Measurements from ENCODE around the gene FGR. TPM values are rescaled to one million over a fixed set of nuclear protein-coding genes. Genes with fewer than 3 reads are reported as not detected.

FGR gene
- total RNA-seq, 4 donors from 2014 or later: 4.3 to 9.8 (median 5.2) TPM

GRCh38 chr1:27649306-27649635 lies 14.3 kb upstream of the FGR start:
- 89 to 96% methylated on average over 11 of the region's 11 CpGs for WGBS, 2 donors
- no peak for DNase-seq (ENCODE audit: low spot score in 2 of 2)
- TF ChIP-seq CTCF (IDR thresholded peaks at IDR 0.05) (no peak), POLR2A (IDR thresholded peaks at IDR 0.05) (no peak)
- intact Hi-C loops (cut with DNase I; ENCODE audit: low total_unique reads): no loop called here
- H3K4me3 ChIP-seq (ENCODE audit: low read depth, poor library complexity, severe bottlenecking): no peak overlapping the region

DNA sequence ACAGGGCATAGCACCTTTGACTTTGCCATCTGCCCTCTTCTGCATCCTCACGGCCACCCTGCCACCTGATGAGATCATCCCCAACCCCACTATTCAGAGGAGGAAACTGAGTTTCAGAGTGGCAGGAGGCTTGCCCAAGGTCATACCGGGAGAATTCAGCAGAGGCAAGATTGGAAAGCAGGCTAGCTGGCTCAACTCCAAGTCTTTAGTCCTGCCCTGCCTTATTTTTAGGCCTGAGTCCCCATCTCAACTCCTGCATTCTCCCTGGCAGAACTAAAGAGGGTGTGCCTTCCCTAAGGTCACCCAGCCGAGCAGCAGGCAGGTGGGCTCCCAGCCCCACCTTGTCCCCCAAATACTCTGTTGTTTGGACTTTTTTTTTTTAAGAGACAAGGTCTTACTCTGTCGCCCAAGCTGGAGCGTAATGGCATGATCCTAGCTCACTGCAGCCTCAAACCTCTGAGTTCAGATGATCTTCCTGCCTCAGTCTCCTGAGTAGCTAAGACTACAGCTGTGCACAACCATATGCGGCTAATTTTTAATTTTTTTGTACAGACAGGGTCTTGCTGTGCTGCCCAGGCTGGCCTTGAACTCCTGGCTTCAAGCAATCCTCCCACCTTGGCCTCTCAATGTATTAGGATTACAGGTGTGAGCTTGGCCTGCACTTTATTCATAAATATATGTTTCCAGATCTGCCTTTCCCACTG lies 13.8 kb upstream of the FGR start:
- no peak for DNase-seq (ENCODE audit: low spot score in 2 of 2)
- intact Hi-C loops (cut with DNase I; ENCODE audit: low total_unique reads): no loop called here
- TF ChIP-seq POLR2A (IDR thresholded peaks at IDR 0.05) (no peak), CTCF (IDR thresholded peaks at IDR 0.05) (no peak)
- H3K4me3 ChIP-seq (ENCODE audit: low read depth, poor library complexity, severe bottlenecking): no peak overlapping the region
- 62 to 65% methylated on average over 6 of the region's 6 CpGs for WGBS, 2 donors

- intact Hi-C loops (cut with DNase I; ENCODE audit: low total_unique reads): no loop called here
- no peak overlapping the region for H3K4me3 ChIP-seq (ENCODE audit: low read depth, poor library complexity, severe bottlenecking)
- TF ChIP-seq POLR2A (IDR thresholded peaks at IDR 0.05) (no peak), CTCF (IDR thresholded peaks at IDR 0.05) (no peak)
- WGBS, 2 donors: 96 to 99% methylated on average over 5 of the region's 5 CpGs
- DNase-seq (ENCODE audit: low spot score in 2 of 2): no peak
Measured at GRCh38 chr1:27647328-27647727, 12.3 kb upstream of the FGR start.

- DNase-seq (ENCODE audit: low spot score in 2 of 2): no peak
- no peak for TF ChIP-seq CTCF (IDR thresholded peaks at IDR 0.05)
- no peak for TF ChIP-seq POLR2A (IDR thresholded peaks at IDR 0.05)
- H3K4me3 ChIP-seq (ENCODE audit: low read depth, poor library complexity, severe bottlenecking): no peak overlapping the region
- intact Hi-C loops (cut with DNase I; ENCODE audit: low total_unique reads): no loop called here
- 43 to 63% methylated on average over 6 to 8 of the region's 8 CpGs for WGBS, 2 donors
Measured at GRCh38 chr1:27646676-27647075, 11.7 kb upstream of the FGR start.

GRCh38 chr1:27645071-27645415 lies 10.1 kb upstream of the FGR start:
- intact Hi-C loops (cut with DNase I; ENCODE audit: low total_unique reads): no loop called here
- DNase-seq (ENCODE audit: low spot score in 2 of 2): no peak
- H3K4me3 ChIP-seq (ENCODE audit: low read depth, poor library complexity, severe bottlenecking): no peak overlapping the region
- 100% methylated on average over 4 of the region's 4 CpGs for WGBS, 2 donors
- TF ChIP-seq POLR2A (IDR thresholded peaks at IDR 0.05): no peak
- no peak for TF ChIP-seq CTCF (IDR thresholded peaks at IDR 0.05)

Measured in lower leg skin (tissue), 4 donors.